SHP77 treated with DMSO at 0.1 percent for 48 hours (cell line): ENCODE data around the gene PSD2.

Source experiments
- DNase-seq: peaks from one replicate; lab custom pipeline; 2025; lab: John Stamatoyannopoulos, UW

Gene PSD2

GRCh38 chr5:139855946-139856540 lies 60.4 kb downstream of the PSD2 start:
- no peak for DNase-seq

DNA sequence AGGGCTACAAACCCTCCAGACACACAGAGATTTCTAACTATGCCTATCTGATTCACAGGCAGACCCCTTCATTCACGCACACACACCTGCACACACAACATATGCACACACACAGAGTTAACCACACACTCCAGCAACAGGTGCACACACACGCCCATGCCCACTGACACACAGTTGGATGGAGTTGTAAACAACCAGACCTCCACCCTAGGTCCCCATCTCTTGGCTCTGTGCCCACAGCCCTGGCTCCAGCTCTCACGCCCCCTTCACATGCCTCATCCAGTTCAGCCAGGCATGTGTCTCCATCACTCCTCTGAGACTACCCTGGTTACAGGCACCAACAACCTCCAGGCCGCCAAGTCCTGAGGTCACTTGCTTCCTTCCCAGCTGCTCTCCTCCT lies 61.1 kb downstream of the PSD2 start:
- peak; percentile 31 for DNase-seq

- DNase-seq, result no peak
These were observed 63.4 kb downstream of the PSD2 start for GRCh38 chr5:139859013-139859412.

- no peak for DNase-seq
These were observed 65.6 kb downstream of the PSD2 start for GRCh38 chr5:139861021-139861888.

- DNase-seq, result no peak
These were observed 66.2 kb downstream of the PSD2 start for GRCh38 chr5:139861889-139862207.

- no peak for DNase-seq
These were observed 66.7 kb downstream of the PSD2 start for GRCh38 chr5:139862313-139862712.

- no peak for DNase-seq
These were observed 67.2 kb downstream of the PSD2 start for GRCh38 chr5:139862803-139863202.

DNA sequence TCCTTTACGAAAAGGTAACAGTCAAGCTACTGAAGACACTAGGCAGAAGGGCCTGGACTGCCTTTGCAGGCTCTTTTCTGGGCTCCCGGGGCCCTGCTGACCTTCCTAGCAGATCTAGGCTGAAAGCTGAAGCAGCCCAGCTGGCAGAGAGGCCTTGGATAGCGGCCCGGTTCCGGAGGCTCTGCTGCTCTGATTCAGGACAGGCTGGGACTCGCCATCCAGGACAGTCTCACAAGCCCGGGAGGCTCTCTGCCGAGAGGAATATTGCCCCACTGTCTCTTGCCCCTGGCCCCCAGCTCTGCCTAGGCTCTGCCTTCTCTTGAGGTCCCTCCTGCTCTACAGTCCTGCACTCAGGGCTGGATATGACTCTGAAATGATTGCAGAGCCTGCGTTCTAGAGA lies 67.8 kb downstream of the PSD2 start:
- no peak for DNase-seq

- DNase-seq, result peak; percentile 37
These were observed 68.4 kb downstream of the PSD2 start for GRCh38 chr5:139863855-139864558.

- DNase-seq, result no peak
These were observed 69.3 kb downstream of the PSD2 start for GRCh38 chr5:139864716-139865483.

DNA sequence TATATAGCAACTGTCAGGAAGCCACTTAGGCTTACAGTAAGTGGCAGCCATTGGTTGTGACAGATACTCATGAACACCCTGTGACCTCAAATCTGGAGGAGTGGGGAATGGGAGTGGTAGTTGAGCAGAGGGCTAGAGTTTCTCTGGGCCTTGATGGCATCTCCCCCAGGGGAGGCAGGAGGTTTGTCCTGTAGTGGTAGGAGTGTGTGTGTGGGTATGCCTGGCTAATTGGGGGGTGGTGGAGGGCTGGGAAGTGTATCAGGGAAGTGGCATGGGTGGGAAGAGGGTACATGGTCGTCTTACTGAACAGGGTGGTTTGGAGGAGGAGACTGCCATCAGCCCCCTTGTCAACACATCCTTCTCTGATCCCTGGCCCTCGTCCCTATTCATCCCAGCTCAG lies 71.5 kb downstream of the PSD2 start:
- no peak for DNase-seq

GRCh38 chr5:139867581-139867980 lies 72.0 kb downstream of the PSD2 start:
- no peak for DNase-seq

DNA sequence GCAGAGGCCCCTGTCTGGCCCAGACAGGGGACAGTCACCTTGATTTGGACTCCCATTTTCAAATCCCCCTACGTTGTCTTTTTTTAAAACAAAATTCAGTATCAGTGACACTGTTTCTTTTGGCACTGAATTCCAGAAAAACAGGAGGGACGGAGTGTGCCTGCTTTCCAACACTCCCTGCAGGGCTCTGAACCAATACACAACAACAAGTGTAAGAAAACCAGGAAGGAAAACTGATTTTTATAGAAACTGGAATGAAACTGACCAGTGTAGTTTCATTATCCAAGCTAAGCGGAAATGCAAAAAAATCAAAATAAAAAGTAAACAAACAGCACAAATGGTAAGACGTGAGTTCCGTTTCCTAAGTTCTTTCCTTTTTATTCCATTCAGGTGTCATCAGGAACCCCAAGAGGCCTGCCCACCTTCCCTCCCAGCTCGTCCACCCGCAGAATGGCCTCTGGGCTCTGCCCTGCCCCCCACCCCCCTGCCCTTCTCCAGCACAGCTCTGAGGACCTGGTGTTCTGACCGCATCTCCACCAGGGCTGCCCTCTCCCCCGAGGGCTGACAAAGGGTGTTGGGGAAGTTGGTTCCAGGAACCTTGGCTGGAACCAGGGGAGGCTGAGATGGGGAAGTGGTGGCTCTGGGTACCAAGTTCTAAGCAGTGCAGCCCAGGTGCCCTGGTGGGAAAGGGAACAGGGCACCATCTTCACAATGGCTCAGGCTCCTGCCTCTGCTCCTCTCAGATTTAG lies 73.6 kb downstream of the PSD2 start:
- DNase-seq, result no peak

GRCh38 chr5:139870677-139871076 lies 75.1 kb downstream of the PSD2 start:
- no peak for DNase-seq

DNA sequence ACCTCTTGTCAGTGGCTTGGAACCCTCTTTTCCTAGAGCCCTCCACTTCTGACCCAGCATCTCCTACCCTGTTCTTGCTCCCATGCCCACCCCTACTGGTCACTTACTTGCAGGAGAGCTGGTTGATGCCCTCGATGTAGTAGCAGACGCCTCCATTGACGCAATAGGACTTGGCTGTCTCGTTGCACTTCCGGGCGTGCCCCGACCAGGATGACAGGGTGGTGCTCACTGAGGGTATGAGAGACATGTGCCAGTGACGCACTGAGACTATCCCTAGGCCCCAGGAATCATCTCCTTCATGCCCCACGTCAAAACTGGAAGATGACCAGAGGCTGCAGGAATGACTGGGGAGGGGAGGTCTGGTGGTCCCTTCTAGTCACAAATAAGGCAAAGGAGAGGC lies 76.0 kb downstream of the PSD2 start:
- no peak for DNase-seq

DNA sequence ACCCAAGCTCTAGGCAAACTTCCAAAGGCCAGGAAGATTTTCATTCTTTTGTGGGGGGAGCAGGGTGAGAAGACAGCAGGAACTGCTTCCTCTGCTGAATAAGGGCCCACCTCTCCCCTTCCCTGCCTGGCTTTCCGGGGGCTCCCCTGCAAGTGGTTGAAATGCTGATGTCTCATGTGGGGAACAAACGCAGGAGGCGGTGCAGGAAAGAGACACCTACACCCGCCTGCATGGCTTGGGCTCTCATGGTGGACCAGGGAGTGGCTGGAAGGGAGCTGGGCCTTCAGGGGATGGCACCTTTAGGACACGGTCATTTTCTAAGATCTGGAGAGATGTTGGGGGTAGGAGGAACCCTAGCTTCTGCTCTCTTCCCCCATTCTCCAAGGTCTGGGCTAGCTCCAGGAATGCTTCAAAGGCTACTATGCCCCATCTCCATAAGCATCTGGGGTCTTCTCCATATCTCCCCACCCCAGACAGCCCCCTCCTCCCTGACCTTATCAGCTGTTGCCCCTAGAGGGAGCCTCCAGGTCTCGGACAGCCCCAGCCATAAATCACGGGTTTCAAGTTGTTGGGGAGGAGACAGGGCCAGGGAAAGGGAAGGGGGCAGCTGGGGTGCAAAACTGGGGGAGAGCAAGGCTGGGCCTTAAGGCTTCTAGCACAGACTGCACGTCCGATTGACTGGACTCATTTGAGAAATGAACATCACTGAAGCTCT lies 76.6 kb downstream of the PSD2 start:
- DNase-seq, result no peak

GRCh38 chr5:139872851-139873794 lies 77.5 kb downstream of the PSD2 start:
- DNase-seq, result no peak

DNA sequence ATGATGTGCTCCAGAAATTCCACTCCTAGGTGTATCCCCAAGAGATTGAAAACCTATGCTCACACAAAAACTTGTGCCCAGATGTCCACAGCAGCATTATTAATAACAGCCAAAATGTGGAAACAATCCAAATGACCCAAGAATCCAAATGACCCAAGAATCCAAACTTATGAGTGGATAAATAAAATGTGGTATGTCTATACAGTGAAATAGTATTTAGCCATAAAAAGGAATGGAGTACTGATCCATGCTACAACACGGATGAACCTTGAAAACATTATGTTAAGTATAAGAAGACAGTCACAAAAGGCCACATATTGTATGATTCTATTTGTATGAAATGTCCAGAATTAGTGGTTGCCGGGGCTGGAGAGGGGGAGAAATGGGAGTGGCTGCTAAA lies 80.3 kb downstream of the PSD2 start:
- no peak for DNase-seq

GRCh38 chr5:139877129-139877597 lies 81.6 kb downstream of the PSD2 start:
- DNase-seq, result no peak

GRCh38 chr5:139878093-139878492 lies 82.5 kb downstream of the PSD2 start:
- DNase-seq, result no peak
